Esophagus muscularis mucosa (tissue), 4 donors: Measurements from ENCODE around the gene ADCYAP1R1.

Source experiments
- EP300 ChIP-seq: sonication (generic); formaldehyde crosslinking; IDR thresholded peaks from one replicate; pipeline ENCODE4 v1.6.1; 2017; ENCODE audit warnings: antibody characterized with exemption
- POLR2A ChIP-seq: fragments of 450-650 bp; IDR thresholded peaks from one replicate; pipeline ENCODE4 v1.6.1; 2017; ENCODE audit warnings: antibody characterized with exemption, moderate library complexity, mild to moderate bottlenecking, low read depth
- POLR2AphosphoS5 ChIP-seq, 2 donors: sonication (generic); formaldehyde crosslinking; IDR thresholded peaks; one replicate each; pipeline ENCODE4 v1.6.1; 2017; ENCODE audit warnings: antibody characterized with exemption in 2 of 2
- TF ChIP-seq, protein P1 (sequence below), 3 experiments: fragments of 200-600 bp in 2 of 3; fragments of 450-650 bp in 1 of 3; sonication (generic) in 2 of 3; IDR thresholded peaks; one replicate each; pipeline ENCODE4 v1.5.1; 2017 to 2019; ENCODE audit warnings: antibody characterized with exemption in 3 of 3, mild to moderate bottlenecking in 2 of 3, moderate library complexity in 1 of 3

- TF ChIP-seq POLR2A: no peak
- TF ChIP-seq, protein P1, sequence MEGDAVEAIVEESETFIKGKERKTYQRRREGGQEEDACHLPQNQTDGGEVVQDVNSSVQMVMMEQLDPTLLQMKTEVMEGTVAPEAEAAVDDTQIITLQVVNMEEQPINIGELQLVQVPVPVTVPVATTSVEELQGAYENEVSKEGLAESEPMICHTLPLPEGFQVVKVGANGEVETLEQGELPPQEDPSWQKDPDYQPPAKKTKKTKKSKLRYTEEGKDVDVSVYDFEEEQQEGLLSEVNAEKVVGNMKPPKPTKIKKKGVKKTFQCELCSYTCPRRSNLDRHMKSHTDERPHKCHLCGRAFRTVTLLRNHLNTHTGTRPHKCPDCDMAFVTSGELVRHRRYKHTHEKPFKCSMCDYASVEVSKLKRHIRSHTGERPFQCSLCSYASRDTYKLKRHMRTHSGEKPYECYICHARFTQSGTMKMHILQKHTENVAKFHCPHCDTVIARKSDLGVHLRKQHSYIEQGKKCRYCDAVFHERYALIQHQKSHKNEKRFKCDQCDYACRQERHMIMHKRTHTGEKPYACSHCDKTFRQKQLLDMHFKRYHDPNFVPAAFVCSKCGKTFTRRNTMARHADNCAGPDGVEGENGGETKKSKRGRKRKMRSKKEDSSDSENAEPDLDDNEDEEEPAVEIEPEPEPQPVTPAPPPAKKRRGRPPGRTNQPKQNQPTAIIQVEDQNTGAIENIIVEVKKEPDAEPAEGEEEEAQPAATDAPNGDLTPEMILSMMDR (IDR thresholded peaks at IDR 0.05): no peak
- TF ChIP-seq EP300: no peak
- no peak for TF ChIP-seq POLR2AphosphoS5 (IDR thresholded peaks at IDR 0.05)
These were observed 93.9 kb downstream of the ADCYAP1R1 start for GRCh38 chr7:31146030-31146429.
